BJ (cell line): ENCODE data around the gene RYR3. TPM values are rescaled to one million over a fixed set of nuclear protein-coding genes. Genes with fewer than 3 reads are reported as not detected.

Source experiments
- CTCF ChIA-PET: fragments of 350-600 bp; formaldehyde crosslinking; extraction: SDS; loops from one replicate; lab custom pipeline; 2021; ENCODE audit warnings: antibody characterized with exemption, inconsistent platforms; lab: Yijun Ruan, JAX
- POLR2A ChIA-PET: fragments of 300-600 bp; sonication (Branson Sonifier 250); formaldehyde crosslinking; extraction: SDS; loops from one replicate; lab custom pipeline; 2021; ENCODE audit warnings: antibody characterized with exemption; lab: Charles Lee
- DNase-seq: peaks from one replicate; pipeline ENCODE4 v3.0.0-alpha.2; 2011; ENCODE audit warnings: low read depth
- H3K27me3 ChIP-seq: 2 replicates; pipeline ENCODE4 v1.6.0; 2011; ENCODE audit warnings: low read length; ENCODE audit not compliant: control insufficient read depth, insufficient read depth
- H3K36me3 ChIP-seq: 2 replicates; pipeline ENCODE4 v1.5.1; 2011; ENCODE audit warnings: low read length; ENCODE audit not compliant: control insufficient read depth, insufficient read depth
- H3K4me3 ChIP-seq: 2 replicates; pipeline ENCODE4 v1.5.1; 2011; ENCODE audit warnings: low read depth, mild to moderate bottlenecking, control low read depth, low read length
- CTCF ChIP-seq: IDR thresholded peaks from 2 replicates; pipeline ENCODE4 v1.5.1; 2011; ENCODE audit warnings: low read depth, mild to moderate bottlenecking, control low read depth, inconsistent platforms, low read length, moderate library complexity; ENCODE audit not compliant: insufficient read depth
- polyA plus RNA-seq: library from polyadenylated mRNA; depleted of rRNA; stranded (reverse); fragments of >200 nt; gene quantifications from 2 replicates; pipeline ENCODE4 v1.2.3, GENCODE V29; 2011

Gene RYR3
- polyA plus RNA-seq, 1 experiment, result not detected

- Histone ChIP-seq H3K4me3 (no peak overlapping the region), H3K27me3 (no peaks in the 10 kb centered on the region), H3K36me3 (no peaks in the 10 kb centered on the region)
- ChIA-PET POLR2A (no interaction called here), CTCF (interaction anchor here (0.9 to 2.2 kb wide), 3 partner anchors 11 to 424 kb away, joined by 3 to 5 read pairs (median 4); no protein-coding TSS in a partner anchor)
- DNase-seq, result no peak
- no peak for TF ChIP-seq CTCF
Measured at GRCh38 chr15:33706173-33706572, 395.4 kb downstream of the RYR3 start.

GRCh38 chr15:33710748-33711147 lies 400.0 kb downstream of the RYR3 start:
- Histone ChIP-seq H3K4me3 (no peak overlapping the region), H3K27me3 (no peaks in the 10 kb centered on the region), H3K36me3 (no peaks in the 10 kb centered on the region)
- no peak for DNase-seq
- TF ChIP-seq CTCF, result no peak
- POLR2A ChIA-PET, result no interaction called here
- CTCF ChIA-PET, result interaction anchor here (2.3 kb wide), 1 partner anchor 10 kb away, joined by 13 read pairs; no protein-coding TSS in a partner anchor

- TF ChIP-seq CTCF, result no peak
- DNase-seq, result no peak
- Histone ChIP-seq H3K4me3 (no peak overlapping the region), H3K36me3 (no peaks in the 10 kb centered on the region), H3K27me3 (no peaks in the 10 kb centered on the region)
- CTCF ChIA-PET, result interaction anchor here (1.8 to 3.1 kb wide), 2 partner anchors 10 to 15 kb away, joined by 5 to 19 read pairs; no protein-coding TSS in a partner anchor
- POLR2A ChIA-PET, result no interaction called here
Measured at GRCh38 chr15:33716025-33716424, 405.3 kb downstream of the RYR3 start.

- Histone ChIP-seq H3K36me3 (no peaks in the 10 kb centered on the region), H3K4me3 (no peak overlapping the region), H3K27me3 (no peaks in the 10 kb centered on the region)
- POLR2A ChIA-PET, result no interaction called here
- TF ChIP-seq CTCF, result no peak
- peak; percentile 78 for DNase-seq
- CTCF ChIA-PET, result interaction anchor here (0.7 to 6.8 kb wide), 4 partner anchors 15 to 427 kb away, joined by 3 to 86 read pairs (median 20); no protein-coding TSS in a partner anchor
Measured at GRCh38 chr15:33720952-33721351, 410.2 kb downstream of the RYR3 start.

GRCh38 chr15:33722005-33722672 lies 411.4 kb downstream of the RYR3 start:
- Histone ChIP-seq H3K4me3 (no peak overlapping the region), H3K27me3 (no peaks in the 10 kb centered on the region), H3K36me3 (no peaks in the 10 kb centered on the region)
- DNase-seq, result peak; percentile 31
- TF ChIP-seq CTCF, result no peak
- CTCF ChIA-PET, result interaction anchor here (1.5 to 6.8 kb wide), 3 partner anchors 14 to 429 kb away, joined by 3 to 86 read pairs (median 38); no protein-coding TSS in a partner anchor
- POLR2A ChIA-PET, result no interaction called here
